SKM-1 (cell line): ENCODE measurements around the gene FFAR2.
A peak's percentile ranks its signal among the peaks of the same experiment; 100 is the strongest.
"Not testable (repeated sequence)": the region's sequence is repeated elsewhere in the genome, so short reads cannot be mapped to it uniquely, and the experiment has no call there.

Source experiments
- DNase-seq: peaks from one replicate; lab custom pipeline; 2025; ENCODE audit not compliant: unreplicated experiment; lab: John Stamatoyannopoulos, UW

FFAR2 gene

GRCh38 chr19:35454663-35455062, 6.6 kb downstream of the FFAR2 start:
- DNase-seq = no peak

- DNase-seq = no peak
Observed at GRCh38 chr19:35455616-35456201, 7.7 kb downstream of the FFAR2 start.

- DNase-seq = no peak
Observed at GRCh38 chr19:35457173-35457572, 9.1 kb downstream of the FFAR2 start.

DNA sequence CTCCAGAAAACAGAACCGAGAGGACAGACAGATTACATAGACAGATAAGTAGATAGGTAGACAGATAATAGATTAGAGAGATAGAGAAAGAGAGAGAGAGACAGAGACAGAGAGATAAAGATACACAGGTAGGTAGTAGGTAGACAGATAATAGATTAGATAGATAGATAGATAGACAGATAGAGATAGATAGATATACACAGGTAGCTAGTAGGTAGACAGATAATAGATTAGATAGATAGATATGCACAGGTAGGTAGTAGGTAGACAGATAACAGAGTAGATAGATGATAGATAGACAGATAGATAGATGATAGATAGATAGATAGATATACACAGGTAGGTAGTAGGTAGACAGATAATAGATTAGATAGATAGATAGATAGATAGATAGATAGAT, 10.1 kb downstream of the FFAR2 start:
- DNase-seq = no peak

DNA sequence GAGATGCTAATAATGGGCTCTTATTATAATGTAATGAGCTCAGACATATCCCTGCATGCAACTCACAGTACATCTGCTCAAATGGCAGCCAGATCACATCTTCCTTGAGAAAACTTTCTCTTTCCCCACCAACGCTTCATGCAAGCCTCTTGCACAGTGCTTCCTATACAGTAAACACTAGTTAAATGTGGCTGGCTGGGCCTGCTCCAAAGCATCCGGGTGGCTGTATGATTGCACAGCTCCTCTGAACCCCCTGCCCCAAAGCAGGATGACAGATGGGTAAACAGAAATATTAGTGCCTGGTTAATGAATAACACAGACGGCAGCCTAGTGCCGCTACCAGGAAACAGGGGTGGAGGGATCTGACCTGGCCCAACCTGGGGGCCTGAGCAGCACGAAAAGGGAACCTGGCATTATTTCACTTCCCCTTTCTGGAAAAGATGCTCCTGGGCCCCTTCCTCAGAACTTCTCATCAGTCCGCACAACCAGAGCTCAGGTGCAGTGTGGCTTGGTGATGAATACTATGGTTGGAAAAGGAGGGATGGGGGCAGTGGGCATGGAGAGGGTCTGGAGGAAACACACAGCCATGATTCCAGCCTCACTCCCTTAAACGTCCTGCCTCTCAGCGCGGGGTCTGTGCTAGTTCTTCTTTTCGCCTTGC, 10.8 kb downstream of the FFAR2 start:
- DNase-seq = peak; percentile 64

GRCh38 chr19:35459414-35460082, 11.5 kb downstream of the FFAR2 start:
- DNase-seq = no peak

DNA sequence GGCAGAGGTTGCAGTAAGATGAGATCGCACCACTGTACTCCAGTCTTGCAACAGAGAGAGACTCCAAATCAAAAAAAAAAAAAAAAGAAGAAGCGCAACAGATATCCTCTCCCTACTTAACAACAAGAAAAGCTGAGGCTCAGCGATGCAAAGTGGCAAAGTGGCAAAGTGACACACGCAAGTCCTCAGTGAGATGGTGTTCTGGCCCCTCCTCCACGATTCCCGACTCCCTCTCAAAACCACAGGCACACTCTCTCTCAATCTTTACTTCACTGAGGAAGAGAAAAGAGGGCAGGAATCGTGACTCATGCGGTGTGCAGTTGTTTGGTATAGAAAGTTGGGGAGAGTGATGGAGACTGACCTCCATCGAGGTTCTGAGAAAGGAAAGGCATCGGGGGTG, 12.6 kb downstream of the FFAR2 start:
- DNase-seq = no peak

- no peak for DNase-seq
Observed at GRCh38 chr19:35461060-35461459, 13.0 kb downstream of the FFAR2 start.

DNA sequence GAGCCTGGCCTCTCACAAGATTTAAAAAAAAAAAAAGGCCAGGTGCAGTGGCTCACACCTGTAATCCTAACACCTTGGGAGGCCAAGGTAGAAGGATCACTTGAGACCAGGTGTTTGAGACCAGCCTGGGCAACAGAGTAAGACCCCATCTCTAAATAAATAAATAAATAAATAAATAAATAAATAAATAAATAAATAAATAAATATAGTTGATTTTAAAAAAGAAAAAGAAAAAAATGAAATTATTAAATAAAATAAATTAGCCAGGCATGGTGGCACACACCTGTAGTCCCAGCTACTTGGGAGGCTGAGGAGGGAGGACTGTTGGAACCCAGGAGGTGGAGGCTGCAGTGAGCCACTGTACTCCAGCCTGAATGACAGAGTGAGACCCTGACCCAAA, 13.7 kb downstream of the FFAR2 start:
- not testable (repeated sequence) for DNase-seq

DNA sequence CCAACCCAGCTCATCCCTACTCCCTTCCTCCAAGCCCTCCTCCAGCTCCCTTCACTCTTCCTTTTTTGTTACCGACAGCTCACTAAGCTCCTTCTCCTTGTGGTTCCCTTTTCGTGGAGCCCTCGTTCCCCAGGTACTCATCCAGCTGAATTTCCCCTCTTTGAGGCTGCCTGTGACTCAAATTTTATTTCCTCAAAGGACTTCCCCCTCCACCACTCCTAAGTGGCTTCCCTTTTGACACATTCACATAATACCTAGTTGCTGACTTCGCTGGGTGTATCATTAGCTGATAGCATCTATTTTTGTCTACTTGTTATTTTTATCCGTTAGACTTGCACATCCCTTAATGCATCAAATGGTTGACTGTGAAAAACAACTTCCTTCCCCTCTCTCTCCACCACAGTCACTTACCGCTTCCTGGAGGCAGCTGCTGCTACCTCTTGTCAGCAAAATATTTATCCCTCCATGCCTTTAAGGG, 14.5 kb downstream of the FFAR2 start:
- peak; percentile 89 for DNase-seq

- DNase-seq = not testable (repeated sequence)
Observed at GRCh38 chr19:35462956-35463355, 14.9 kb downstream of the FFAR2 start.

GRCh38 chr19:35466259-35466658, 18.2 kb downstream of the FFAR2 start:
- no peak for DNase-seq

GRCh38 chr19:35468637-35469036, 20.6 kb downstream of the FFAR2 start:
- DNase-seq = peak; percentile 16

- DNase-seq = no peak
Observed at GRCh38 chr19:35470128-35470527, 22.1 kb downstream of the FFAR2 start.

DNA sequence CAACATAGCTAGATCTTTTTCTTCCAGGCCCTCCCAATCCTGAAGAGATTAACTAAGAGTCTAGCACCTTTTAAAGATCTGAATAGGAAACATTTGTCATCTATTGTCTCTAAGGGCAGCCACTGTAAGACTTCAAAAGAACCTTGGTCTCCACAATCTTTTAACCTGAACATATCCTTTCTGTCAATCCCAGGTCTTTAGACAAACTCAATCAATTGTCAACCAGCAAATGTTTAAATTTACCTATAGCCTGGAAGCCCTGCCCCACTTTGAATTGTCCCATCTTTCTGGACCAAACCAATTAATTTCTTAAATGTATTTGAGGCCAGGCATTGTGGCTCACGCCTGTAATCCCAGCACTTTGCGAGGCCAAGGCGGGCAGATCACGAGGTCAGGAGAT, 23.0 kb downstream of the FFAR2 start:
- not testable (repeated sequence) for DNase-seq

DNA sequence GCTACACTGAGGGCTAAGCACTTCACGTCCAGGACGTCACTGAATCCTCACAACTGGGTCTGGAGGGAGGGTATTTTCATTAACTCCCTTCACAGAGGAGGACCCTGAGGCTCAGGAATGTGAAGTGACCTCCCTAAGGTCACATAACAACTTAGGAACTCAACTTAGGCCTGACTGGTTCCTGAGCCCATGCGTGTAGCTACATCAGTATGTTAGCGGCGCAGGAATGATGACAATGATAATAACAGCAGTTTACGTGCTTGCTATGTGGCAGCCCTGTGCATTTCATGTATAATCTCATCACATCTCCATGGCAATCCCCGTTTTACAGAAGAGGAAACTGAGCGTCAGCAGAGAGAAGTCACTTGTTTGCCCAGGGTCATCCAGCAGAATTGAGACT, 23.9 kb downstream of the FFAR2 start:
- no peak for DNase-seq

DNA sequence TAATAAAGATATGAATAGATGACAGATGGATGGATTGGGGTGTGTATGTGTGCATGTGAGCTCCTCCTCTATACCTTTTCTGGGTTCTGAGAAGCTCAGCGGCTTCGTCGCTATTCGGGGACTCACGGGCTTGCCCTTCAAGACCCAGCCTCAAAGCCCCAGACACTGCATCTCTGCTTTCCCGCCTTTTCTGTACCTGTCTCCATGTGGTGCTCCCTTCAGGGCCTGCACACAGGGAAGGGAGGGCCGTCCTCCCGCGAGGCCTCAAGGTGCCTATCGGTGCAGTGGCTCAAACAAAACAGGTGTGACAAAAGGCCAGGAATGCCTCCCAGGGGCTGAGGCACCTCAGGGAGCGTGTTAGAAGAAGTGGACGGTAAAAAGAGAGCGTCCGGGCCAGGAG, 26.0 kb downstream of the FFAR2 start:
- DNase-seq = no peak

DNA sequence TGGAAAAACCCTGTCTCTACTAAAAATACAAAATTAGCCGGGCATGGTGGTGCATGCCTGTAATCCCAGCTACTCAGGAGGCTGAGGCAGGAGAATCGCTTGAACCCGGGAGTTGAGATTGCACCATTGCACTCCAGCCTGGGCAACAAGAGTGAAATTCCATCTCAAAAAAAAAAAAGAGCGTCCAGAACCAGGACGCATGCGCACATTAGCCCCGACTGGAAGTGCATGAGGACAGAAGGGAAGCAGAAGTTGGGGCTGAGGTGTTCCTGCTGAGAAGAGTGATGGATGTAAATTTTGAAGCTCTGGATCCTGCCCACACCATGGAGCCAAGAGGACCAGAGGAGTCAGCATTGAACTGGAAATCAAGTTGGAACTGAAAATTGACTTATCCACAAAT, 26.5 kb downstream of the FFAR2 start:
- not testable (repeated sequence) for DNase-seq

- DNase-seq = no peak
Observed at GRCh38 chr19:35476149-35476548, 28.1 kb downstream of the FFAR2 start.

- DNase-seq = no peak
Observed at GRCh38 chr19:35478794-35479677, 31.0 kb downstream of the FFAR2 start.

DNA sequence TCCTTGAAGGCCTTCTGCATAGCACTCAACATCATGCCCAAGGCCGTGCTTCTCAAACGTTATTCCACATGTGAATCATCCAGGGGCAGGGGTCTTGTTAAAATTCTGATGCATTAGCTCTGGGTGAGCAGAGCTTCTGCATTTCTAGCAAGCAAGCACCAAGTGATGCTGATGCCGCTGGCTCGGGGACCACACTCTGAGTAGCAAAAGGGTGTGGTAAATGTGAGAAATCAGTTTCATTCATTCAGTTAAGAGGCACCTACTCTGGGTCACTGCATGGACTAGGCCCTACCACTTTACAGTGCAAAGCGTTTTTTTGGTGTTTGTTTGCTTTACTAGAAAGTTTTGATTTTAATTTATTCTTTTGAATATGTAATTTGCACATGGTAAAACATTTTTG, 35.0 kb downstream of the FFAR2 start:
- no peak for DNase-seq
